GM21381 (cell line): ENCODE results near the gene MARCHF6.

Experiments used
- ATAC-seq: cut with Tn5 transposase; IDR thresholded peaks from one replicate; pipeline ENCODE4 v1.9.1; 2021; ENCODE audit warnings: mild to moderate bottlenecking, moderate library complexity; ENCODE audit not compliant: unreplicated experiment

Gene MARCHF6

GRCh38 chr5:10321882-10322281 is 31.6 kb upstream of the MARCHF6 start:
- no peak for ATAC-seq

GRCh38 chr5:10323588-10324488 is 29.7 kb upstream of the MARCHF6 start:
- no peak for ATAC-seq

GRCh38 chr5:10324518-10325370 is 28.8 kb upstream of the MARCHF6 start:
- no peak for ATAC-seq

- no peak for ATAC-seq
These were observed 25.2 kb upstream of the MARCHF6 start for GRCh38 chr5:10328323-10328722.

GRCh38 chr5:10329446-10329819 is 24.1 kb upstream of the MARCHF6 start:
- ATAC-seq, result no peak

GRCh38 chr5:10329820-10330481 is 23.5 kb upstream of the MARCHF6 start:
- no peak for ATAC-seq

GRCh38 chr5:10330511-10331230 is 22.8 kb upstream of the MARCHF6 start:
- ATAC-seq, result no peak

GRCh38 chr5:10331341-10331796 is 22.1 kb upstream of the MARCHF6 start:
- no peak for ATAC-seq

GRCh38 chr5:10332301-10332700 is 21.2 kb upstream of the MARCHF6 start:
- no peak for ATAC-seq

GRCh38 chr5:10333154-10334006 is 20.1 kb upstream of the MARCHF6 start:
- peak; percentile 66 for ATAC-seq

- no peak for ATAC-seq
These were observed 18.7 kb upstream of the MARCHF6 start for GRCh38 chr5:10334831-10335230.

- ATAC-seq, result no peak
These were observed 17.6 kb upstream of the MARCHF6 start for GRCh38 chr5:10335711-10336470.

- ATAC-seq, result no peak
These were observed 16.4 kb upstream of the MARCHF6 start for GRCh38 chr5:10337107-10337506.

- ATAC-seq, result no peak
These were observed 15.5 kb upstream of the MARCHF6 start for GRCh38 chr5:10337986-10338385.

- no peak for ATAC-seq
These were observed 14.8 kb upstream of the MARCHF6 start for GRCh38 chr5:10338686-10339057.

- no peak for ATAC-seq
These were observed 14.3 kb upstream of the MARCHF6 start for GRCh38 chr5:10339058-10339811.

GRCh38 chr5:10339958-10340357 is 13.5 kb upstream of the MARCHF6 start:
- no peak for ATAC-seq

- ATAC-seq, result no peak
These were observed 10.0 kb upstream of the MARCHF6 start for GRCh38 chr5:10343486-10343885.
